Cardiac muscle cell (in vitro differentiated cells and primary cell): ENCODE results near the gene MAP7D3. TPM values are rescaled to one million over a fixed set of nuclear protein-coding genes. Genes with fewer than 3 reads are reported as not detected.

ENCODE experiments used
- DNase-seq, 2 donors: peaks; one replicate each; pipeline versions ENCODE4 v3.0.0 to v3.0.0-alpha.2; 2010 to 2017; ENCODE audit warnings: low read depth in 1 of 2, low spot score in 1 of 2
- H3K27ac ChIP-seq: fragments of 200-600 bp; sonication (generic); 2 replicates; pipeline ENCODE4 v1.5.1; 2016
- H3K27me3 ChIP-seq: fragments of 200-600 bp; sonication (generic); 2 replicates; pipeline ENCODE4 v1.6.0; 2016; ENCODE audit warnings: control low read depth
- H3K36me3 ChIP-seq: fragments of 200-600 bp; sonication (generic); 2 replicates; pipeline ENCODE4 v1.5.1; 2016; ENCODE audit warnings: control low read depth
- H3K4me1 ChIP-seq: fragments of 200-600 bp; sonication (generic); 2 replicates; pipeline ENCODE4 v1.8.1; 2017; ENCODE audit warnings: low read depth, mild to moderate bottlenecking, mixed run types
- H3K4me3 ChIP-seq: fragments of 200-600 bp; sonication (generic); 2 replicates; pipeline ENCODE4 v1.5.1; 2016; ENCODE audit warnings: mild to moderate bottlenecking
- H3K9me3 ChIP-seq: fragments of 200-600 bp; sonication (generic); 2 replicates; pipeline ENCODE4 v1.5.1; 2017; ENCODE audit warnings: low read depth, mild to moderate bottlenecking, control low read depth
- CTCF ChIP-seq: IDR thresholded peaks from 2 replicates; pipeline ENCODE4 v1.5.1; 2012; ENCODE audit warnings: low read depth, mild to moderate bottlenecking, low read length
- polyA plus RNA-seq: library from polyadenylated mRNA; unstranded; fragments of >200 nt; fragmentation: Nextera tagmentation; extraction: Ambion mirVana; gene quantifications from 2 replicates; pipeline ENCODE4 v1.2.1, GENCODE V29; 2016
- total RNA-seq: library from RNA; depleted of rRNA; stranded (reverse); fragments of >200 nt; gene quantifications from 2 replicates; pipeline ENCODE4 v1.2.3, GENCODE V29; 2016

The MAP7D3 gene
- total and polyA plus RNA-seq, 2 experiments from 2014 or later = 5.7 to 10.4 TPM

GRCh38 chrX:136192135-136192534 lies 59.1 kb downstream of the MAP7D3 start:
- Histone ChIP-seq H3K4me3 (no peak overlapping the region), H3K9me3 (no peaks in the 10 kb centered on the region), H3K27ac (no peak overlapping the region), H3K36me3 (no peaks in the 10 kb centered on the region), H3K27me3 (no peaks in the 10 kb centered on the region), H3K4me1 (no peaks in the 10 kb centered on the region)
- no peak for DNase-seq
- no peak for TF ChIP-seq CTCF

GRCh38 chrX:136191171-136191570 lies 60.0 kb downstream of the MAP7D3 start:
- DNase-seq = no peak
- Histone ChIP-seq H3K4me1 (no peaks in the 10 kb centered on the region), H3K9me3 (no peaks in the 10 kb centered on the region), H3K36me3 (no peaks in the 10 kb centered on the region), H3K4me3 (no peak overlapping the region), H3K27ac (no peak overlapping the region), H3K27me3 (no peaks in the 10 kb centered on the region)
- no peak for TF ChIP-seq CTCF

GRCh38 chrX:136190038-136190713 lies 61.0 kb downstream of the MAP7D3 start:
- Histone ChIP-seq H3K9me3 (no peaks in the 10 kb centered on the region), H3K27ac (no peak overlapping the region)

GRCh38 chrX:136189222-136189621 lies 62.0 kb downstream of the MAP7D3 start:
- Histone ChIP-seq H3K4me1 (no peaks in the 10 kb centered on the region), H3K27me3 (no peaks in the 10 kb centered on the region), H3K36me3 (no peaks in the 10 kb centered on the region), H3K27ac (no peak overlapping the region), H3K9me3 (no peaks in the 10 kb centered on the region), H3K4me3 (no peak overlapping the region)
- TF ChIP-seq CTCF = no peak
- DNase-seq = peak in 1 of 2 donors; percentile 44

More at GRCh38 chrX:136190038-136190713, 61.0 kb downstream of the MAP7D3 start:
- Histone ChIP-seq H3K27me3 (no peaks in the 10 kb centered on the region), H3K4me3 (no peak overlapping the region), H3K36me3 (no peaks in the 10 kb centered on the region), H3K4me1 (no peaks in the 10 kb centered on the region)
- no peak for DNase-seq
- no peak for TF ChIP-seq CTCF

- Histone ChIP-seq H3K27me3 (no peaks in the 10 kb centered on the region), H3K4me3 (no peak overlapping the region), H3K27ac (no peak overlapping the region), H3K4me1 (peaks cover 6% of the 10 kb centered on the region), H3K9me3 (no peaks in the 10 kb centered on the region), H3K36me3 (no peaks in the 10 kb centered on the region)
- no peak for DNase-seq
- no peak for TF ChIP-seq CTCF
Observed at GRCh38 chrX:136186023-136186413, 65.2 kb downstream of the MAP7D3 start.
